GM19025 (cell line): ENCODE measurements around the gene MED23.

Experiments
- ATAC-seq: cut with Tn5 transposase; IDR thresholded peaks from one replicate; pipeline ENCODE4 v1.9.1; 2021; ENCODE audit warnings: mild to moderate bottlenecking, low read depth, moderate library complexity; ENCODE audit not compliant: unreplicated experiment

The MED23 gene

DNA sequence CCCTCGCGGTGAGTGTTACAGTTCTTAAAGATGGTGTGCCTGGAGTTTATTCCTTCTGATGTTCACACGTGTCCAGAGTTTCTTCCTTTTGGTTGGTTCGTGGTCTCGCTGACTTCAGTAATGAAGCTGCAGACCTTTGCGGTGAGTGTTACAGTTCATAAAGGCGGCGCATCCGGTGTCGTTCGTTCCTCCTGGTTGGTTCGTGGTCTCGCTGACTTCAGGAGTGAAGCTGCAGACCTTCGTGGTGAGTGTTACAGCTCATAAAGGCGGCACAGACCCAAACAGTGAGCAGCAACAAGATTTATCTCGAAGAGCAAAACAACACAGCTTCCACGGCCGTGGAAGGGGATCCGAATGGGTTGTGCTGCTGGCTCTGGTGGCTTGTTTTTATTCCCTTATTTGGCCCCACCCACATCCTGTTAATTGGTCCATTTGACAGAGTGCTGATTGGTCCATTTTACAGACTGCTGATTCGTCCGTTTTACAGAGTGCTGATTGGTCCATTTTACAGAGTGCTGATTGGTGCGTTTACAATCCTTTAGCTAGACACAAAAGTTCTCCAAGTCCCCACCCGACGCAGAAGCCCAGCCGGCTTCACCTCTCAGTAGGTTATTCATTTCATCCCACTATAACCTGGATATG, 103.2 kb downstream of the MED23 start:
- ATAC-seq = no peak

DNA sequence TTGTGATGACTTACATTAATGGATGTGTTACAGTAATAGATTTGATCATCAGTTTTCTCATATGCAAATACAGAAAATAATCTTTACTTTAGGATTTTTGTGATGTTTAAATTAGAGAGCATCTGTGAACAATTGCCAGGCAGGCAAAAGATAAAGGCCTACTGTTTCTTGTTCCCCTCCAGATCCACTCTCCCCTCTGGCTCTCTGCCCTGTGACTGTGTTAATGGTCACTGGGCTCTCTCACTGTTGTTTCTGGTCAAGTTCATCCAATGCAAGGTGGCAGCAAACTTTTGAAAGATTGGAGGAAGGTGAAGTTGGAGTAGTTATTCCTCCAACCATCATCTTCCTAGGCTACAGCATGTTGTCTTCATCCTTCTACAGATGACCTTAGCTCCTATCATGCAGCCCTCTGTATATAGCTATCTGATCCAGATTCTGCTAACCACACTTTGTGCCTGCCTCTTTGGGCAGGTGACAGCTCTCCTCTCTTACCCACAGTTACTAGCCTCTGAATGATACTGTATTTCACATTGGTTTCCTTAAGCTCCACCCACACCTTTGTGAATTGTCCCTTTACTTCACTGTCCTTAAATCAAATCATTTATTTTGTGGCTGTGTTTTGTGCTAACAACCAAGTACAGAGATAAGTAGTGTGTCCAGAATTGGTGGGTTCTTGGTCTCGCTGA, 103.9 kb downstream of the MED23 start:
- ATAC-seq = no peak
